A673 (cell line): ENCODE measurements around the gene HERPUD2. TPM values are rescaled to one million over a fixed set of nuclear protein-coding genes. Genes with fewer than 3 reads are reported as not detected.

Source experiments
- BruUV-seq: library from RNA; stranded (reverse); fragments of 400-500 nt; replicated peaks from 2 replicates; lab custom pipeline; 2021; lab: Mats Ljungman, UMichigan
- CTCF ChIA-PET: fragments of 300-600 bp; sonication (Branson Sonifier 250); formaldehyde crosslinking; loops from one replicate; lab custom pipeline; 2022; ENCODE audit warnings: antibody characterized with exemption; lab: Charles Lee
- POLR2A ChIA-PET: fragments of 300-600 bp; sonication (Branson Sonifier 250); formaldehyde crosslinking; loops from one replicate; lab custom pipeline; 2022; ENCODE audit warnings: antibody characterized with exemption; ENCODE audit not compliant: low non-redundant PET; lab: Charles Lee
- DNase-seq: peaks from one replicate; pipeline ENCODE4 v3.0.0-alpha.2; 2015; ENCODE audit warnings: low spot score
- H3K27ac ChIP-seq: fragments of 200-600 bp; sonication (generic); 2 replicates; pipeline ENCODE4 v1.5.1; 2016; ENCODE audit warnings: mixed run types, low read depth, mild to moderate bottlenecking, mixed read lengths, antibody characterized with exemption, low read length; ENCODE audit not compliant: poor library complexity, severe bottlenecking
- H3K27me3 ChIP-seq: fragments of 200-600 bp; sonication (generic); replicated peaks from 2 replicates; pipeline ENCODE4 v1.6.1; 2017; ENCODE audit warnings: mixed run types, low read depth, mild to moderate bottlenecking, mixed read lengths, antibody characterized with exemption, low read length; ENCODE audit not compliant: insufficient read depth, poor library complexity
- H3K36me3 ChIP-seq: fragments of 200-600 bp; sonication (generic); 2 replicates; pipeline ENCODE4 v1.6.1; 2016; ENCODE audit warnings: mixed run types, mild to moderate bottlenecking, mixed read lengths, antibody characterized with exemption, low read length; ENCODE audit not compliant: insufficient read depth, poor library complexity, severe bottlenecking
- H3K4me1 ChIP-seq: fragments of 200-600 bp; sonication (generic); 2 replicates; pipeline ENCODE4 v1.6.1; 2017; ENCODE audit warnings: mixed run types, mild to moderate bottlenecking, mixed read lengths, antibody characterized with exemption, low read length; ENCODE audit not compliant: insufficient read depth, poor library complexity, severe bottlenecking
- H3K4me3 ChIP-seq: fragments of 200-600 bp; sonication (generic); 2 replicates; pipeline ENCODE4 v1.5.1; 2016; ENCODE audit warnings: low read depth, mixed run types, mild to moderate bottlenecking, mixed read lengths, low read length; ENCODE audit not compliant: poor library complexity, severe bottlenecking
- H3K9me3 ChIP-seq: fragments of 200-600 bp; sonication (generic); 2 replicates; pipeline ENCODE4 v1.6.1; 2016; ENCODE audit warnings: mixed run types, low read depth, mild to moderate bottlenecking, mixed read lengths, antibody characterized with exemption, low read length; ENCODE audit not compliant: poor library complexity, severe bottlenecking
- EZH2 ChIP-seq: fragments of 200-600 bp; sonication (generic); IDR thresholded peaks from 2 replicates; pipeline ENCODE4 v1.6.1; 2017; ENCODE audit warnings: borderline replicate concordance, low read depth, mild to moderate bottlenecking, mixed read lengths, antibody characterized with exemption, low read length; ENCODE audit not compliant: poor library complexity, severe bottlenecking
- intact Hi-C: fragments of 100-400 bp; cut with micrococcal nuclease; formaldehyde crosslinking; loops from one replicate; pipeline ENCODE4 v1.10.0; 2022; ENCODE audit not compliant: unreplicated experiment
- total RNA-seq: library from RNA; stranded (reverse); gene quantifications from 2 replicates; pipeline ENCODE4 v1.2.3, GENCODE V29; 2021
- TF ChIP-seq, protein P1 (sequence below): fragments of 300-800, 200-600 bp; sonication (generic); conservative IDR thresholded peaks from 2 replicates; pipeline ENCODE4 v1.5.1; 2017; ENCODE audit warnings: low read depth, mild to moderate bottlenecking, antibody characterized with exemption, low read length, moderate library complexity, mixed read lengths

HERPUD2 gene
- total RNA-seq, 1 experiment from 2014 or later, result 23.3 TPM

DNA sequence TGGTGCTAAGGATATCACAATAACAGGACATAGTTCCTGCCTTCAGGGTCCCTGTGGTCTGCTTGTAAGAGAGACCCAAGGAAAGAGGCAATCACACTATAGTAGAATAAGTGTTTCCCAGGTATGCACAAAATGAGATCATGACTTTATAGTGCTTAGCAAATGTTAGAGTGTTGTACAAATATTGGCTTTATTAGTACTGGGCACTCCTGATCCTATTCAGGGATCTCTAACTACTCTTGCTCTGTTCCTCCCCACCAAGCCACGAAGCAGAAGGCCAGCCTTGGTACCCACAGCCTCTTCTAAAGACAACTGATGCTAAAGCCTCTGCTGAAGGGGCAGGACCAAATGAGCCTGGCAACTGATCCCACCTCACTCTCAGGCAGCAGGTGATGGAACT is 75.1 kb downstream of the HERPUD2 start:
- no peaks in the 10 kb centered on the region for H3K36me3 ChIP-seq
- no peak overlapping the region for H3K27ac ChIP-seq
- intact Hi-C loops, result loop anchor here (5.0 kb wide), 4 partner anchors 63 to 548 kb away; no protein-coding TSS in a partner anchor
- no peak overlapping the region for H3K4me3 ChIP-seq
- H3K27me3 ChIP-seq, result no peaks in the 10 kb centered on the region
- BruUV-seq, result no TSS peak
- peaks cover 7% of the 10 kb centered on the region for H3K4me1 ChIP-seq
- TF ChIP-seq EZH2, result no peak
- TF ChIP-seq, protein P1, sequence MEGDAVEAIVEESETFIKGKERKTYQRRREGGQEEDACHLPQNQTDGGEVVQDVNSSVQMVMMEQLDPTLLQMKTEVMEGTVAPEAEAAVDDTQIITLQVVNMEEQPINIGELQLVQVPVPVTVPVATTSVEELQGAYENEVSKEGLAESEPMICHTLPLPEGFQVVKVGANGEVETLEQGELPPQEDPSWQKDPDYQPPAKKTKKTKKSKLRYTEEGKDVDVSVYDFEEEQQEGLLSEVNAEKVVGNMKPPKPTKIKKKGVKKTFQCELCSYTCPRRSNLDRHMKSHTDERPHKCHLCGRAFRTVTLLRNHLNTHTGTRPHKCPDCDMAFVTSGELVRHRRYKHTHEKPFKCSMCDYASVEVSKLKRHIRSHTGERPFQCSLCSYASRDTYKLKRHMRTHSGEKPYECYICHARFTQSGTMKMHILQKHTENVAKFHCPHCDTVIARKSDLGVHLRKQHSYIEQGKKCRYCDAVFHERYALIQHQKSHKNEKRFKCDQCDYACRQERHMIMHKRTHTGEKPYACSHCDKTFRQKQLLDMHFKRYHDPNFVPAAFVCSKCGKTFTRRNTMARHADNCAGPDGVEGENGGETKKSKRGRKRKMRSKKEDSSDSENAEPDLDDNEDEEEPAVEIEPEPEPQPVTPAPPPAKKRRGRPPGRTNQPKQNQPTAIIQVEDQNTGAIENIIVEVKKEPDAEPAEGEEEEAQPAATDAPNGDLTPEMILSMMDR, result no peak
- ChIA-PET POLR2A (no interaction called here), CTCF (no interaction called here)
- no peak for DNase-seq
- no peaks in the 10 kb centered on the region for H3K9me3 ChIP-seq

DNA sequence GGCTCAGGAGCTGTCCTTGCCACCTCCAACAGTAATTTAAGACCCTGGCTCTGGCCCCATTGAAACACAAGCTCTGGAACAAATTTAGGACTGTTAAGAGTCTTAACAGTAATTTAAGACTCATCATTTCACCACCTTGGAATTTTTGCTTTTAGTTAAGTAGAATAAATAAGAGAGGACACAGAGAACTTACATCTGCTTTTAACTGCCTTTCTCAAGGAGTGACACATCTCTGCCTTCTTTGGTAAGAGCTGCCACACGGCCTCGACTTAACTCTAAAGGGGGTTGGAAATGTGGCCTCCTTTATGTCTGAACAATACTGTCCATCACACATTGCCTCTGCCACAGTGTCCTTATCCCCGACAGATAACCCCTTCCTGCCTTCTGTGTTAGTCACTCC is 77.9 kb downstream of the HERPUD2 start:
- ChIA-PET CTCF (no interaction called here), POLR2A (no interaction called here)
- no peak overlapping the region for H3K27ac ChIP-seq
- BruUV-seq, result no TSS peak
- DNase-seq, result no peak
- TF ChIP-seq EZH2, result no peak
- TF ChIP-seq, protein P1, result no peak
- H3K4me3 ChIP-seq, result no peak overlapping the region
- H3K27me3 ChIP-seq, result no peaks in the 10 kb centered on the region
- intact Hi-C loops, result no loop called here
- no peaks in the 10 kb centered on the region for H3K9me3 ChIP-seq
- H3K4me1 ChIP-seq, result no peaks in the 10 kb centered on the region
- H3K36me3 ChIP-seq, result no peaks in the 10 kb centered on the region

DNA sequence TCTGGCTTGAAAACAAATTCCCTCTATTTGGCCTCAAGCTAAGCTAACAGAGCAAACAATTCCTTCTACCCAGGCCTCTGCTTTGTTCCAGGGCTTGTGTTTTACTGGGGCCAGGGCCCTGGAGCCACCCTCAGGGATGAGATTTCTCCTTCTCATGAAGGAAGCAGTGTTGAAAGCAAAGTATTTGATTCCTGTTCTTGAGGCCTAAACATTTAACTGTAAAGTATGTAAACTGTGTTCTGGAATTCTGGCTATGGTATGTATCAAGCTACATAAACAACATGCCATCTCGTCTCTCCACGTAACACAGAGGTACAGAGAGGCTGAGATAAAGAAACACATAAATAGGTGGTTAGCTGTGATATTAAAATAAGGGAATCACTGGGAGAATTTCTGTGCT is 81.8 kb downstream of the HERPUD2 start:
- no peak for DNase-seq
- Histone ChIP-seq H3K4me1 (no peaks in the 10 kb centered on the region), H3K9me3 (no peaks in the 10 kb centered on the region), H3K27ac (no peak overlapping the region), H3K36me3 (no peaks in the 10 kb centered on the region), H3K4me3 (no peak overlapping the region), H3K27me3 (no peaks in the 10 kb centered on the region)
- TF ChIP-seq EZH2, result no peak
- TF ChIP-seq, protein P1, result no peak
- ChIA-PET POLR2A (no interaction called here), CTCF (no interaction called here)
- BruUV-seq, result no TSS peak
- intact Hi-C loops, result no loop called here
